AML-193 (cell line): ENCODE results near the gene CNKSR2.

ENCODE experiments used
- DNase-seq, 2 experiments: peaks; one replicate each; lab custom pipeline; 2025; lab: John Stamatoyannopoulos, UW

The CNKSR2 gene

GRCh38 chrX:21674430-21675186, 300.4 kb downstream of the CNKSR2 start:
- DNase-seq = no peak

GRCh38 chrX:21675931-21676330, 301.7 kb downstream of the CNKSR2 start:
- no peak for DNase-seq

GRCh38 chrX:21678048-21678612, 303.9 kb downstream of the CNKSR2 start:
- no peak for DNase-seq

GRCh38 chrX:21683941-21684340, 309.7 kb downstream of the CNKSR2 start:
- DNase-seq = no peak

GRCh38 chrX:21691512-21692018, 317.3 kb downstream of the CNKSR2 start:
- no peak for DNase-seq

- no peak for DNase-seq
Observed at GRCh38 chrX:21698272-21698671, 324.1 kb downstream of the CNKSR2 start.

- DNase-seq = no peak
Observed at GRCh38 chrX:21699136-21699535, 324.9 kb downstream of the CNKSR2 start.

GRCh38 chrX:21700275-21700674, 326.1 kb downstream of the CNKSR2 start:
- DNase-seq = no peak

- DNase-seq = no peak
Observed at GRCh38 chrX:21700967-21701366, 326.7 kb downstream of the CNKSR2 start.

GRCh38 chrX:21702725-21703124, 328.5 kb downstream of the CNKSR2 start:
- no peak for DNase-seq
